HEK293 (cell line): Measurements from ENCODE around the gene NINJ2.

Source experiments
- CTCF ChIP-seq: fragments of 450-650 bp; formaldehyde crosslinking; IDR thresholded peaks from 2 replicates; pipeline ENCODE4 v1.5.1; 2016; ENCODE audit warnings: missing biosample characterization, missing genetic modification characterization
- REST ChIP-seq: fragments of 450-650 bp; formaldehyde crosslinking; IDR thresholded peaks from 2 replicates; pipeline ENCODE4 v1.5.1; 2016; ENCODE audit warnings: missing biosample characterization, missing genetic modification characterization
- SALL2 ChIP-seq: fragments of 450-650 bp; formaldehyde crosslinking; IDR thresholded peaks from 2 replicates; pipeline ENCODE4 v1.5.0; 2017; ENCODE audit warnings: missing biosample characterization, mild to moderate bottlenecking, missing genetic modification characterization, borderline replicate concordance
- YY2 ChIP-seq: fragments of 450-650 bp; formaldehyde crosslinking; IDR thresholded peaks from 2 replicates; pipeline ENCODE4 v1.5.1; 2016; ENCODE audit warnings: missing biosample characterization, missing genetic modification characterization
- ZBTB49 ChIP-seq: fragments of 450-650 bp; formaldehyde crosslinking; IDR thresholded peaks from 2 replicates; pipeline ENCODE4 v1.5.1; 2016; ENCODE audit warnings: missing biosample characterization, missing genetic modification characterization, low read depth
- ZNF112 ChIP-seq: fragments of 450-650 bp; formaldehyde crosslinking; IDR thresholded peaks from 2 replicates; pipeline ENCODE4 v1.5.0; 2017; ENCODE audit warnings: missing biosample characterization, missing genetic modification characterization
- ZNF324 ChIP-seq: fragments of 450-650 bp; formaldehyde crosslinking; IDR thresholded peaks from 2 replicates; pipeline ENCODE4 v1.5.1; 2016; ENCODE audit warnings: missing biosample characterization, missing genetic modification characterization
- ZNF704 ChIP-seq: fragments of 450-650 bp; formaldehyde crosslinking; IDR thresholded peaks from 2 replicates; pipeline ENCODE4 v1.5.1; 2016; ENCODE audit warnings: missing biosample characterization, missing genetic modification characterization
- TF ChIP-seq, protein P1 (sequence below): fragments of 450-650 bp; formaldehyde crosslinking; conservative IDR thresholded peaks from 2 replicates; pipeline ENCODE4 v1.5.1; 2016; ENCODE audit warnings: low read depth, missing biosample characterization, missing genetic modification characterization
- TF ChIP-seq, protein P2 (sequence below): fragments of 450-650 bp; formaldehyde crosslinking; IDR thresholded peaks from 2 replicates; pipeline ENCODE4 v1.5.1; 2016; ENCODE audit warnings: missing biosample characterization, missing genetic modification characterization

DNA sequence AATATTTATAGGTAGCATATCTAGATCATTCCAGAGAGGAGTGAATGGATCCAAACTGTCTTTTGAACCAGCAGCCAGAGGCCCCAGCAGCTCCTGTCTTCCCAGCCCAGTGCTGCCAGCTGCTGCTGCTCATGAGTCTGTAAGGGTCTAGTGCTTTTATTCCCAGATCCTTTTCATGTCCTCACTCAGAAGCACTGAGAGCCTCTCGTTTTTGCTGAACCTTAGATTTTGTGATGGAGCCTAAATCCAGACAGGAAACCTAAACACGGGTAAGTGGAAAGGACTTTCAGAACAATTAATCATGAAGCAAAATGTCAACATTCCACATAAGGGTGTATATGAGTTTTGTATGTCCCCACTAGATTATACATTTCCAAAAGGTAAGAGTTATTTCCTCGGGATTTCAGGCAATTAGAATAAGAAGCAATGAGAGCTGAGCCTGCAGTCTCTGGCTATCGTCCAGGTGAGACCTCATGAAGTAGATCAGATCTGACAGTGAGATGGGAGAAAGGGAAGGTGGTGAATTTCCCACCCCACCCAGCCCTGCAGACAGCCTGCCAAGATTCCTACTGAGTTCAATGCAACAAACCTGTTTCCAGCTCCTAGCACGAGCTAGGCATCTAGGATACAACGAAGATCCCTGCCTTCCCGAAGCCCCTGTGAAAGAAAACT is 84.4 kb downstream of the NINJ2 start:
- TF ChIP-seq ZBTB49 (tag by site-specific recombination), result no peak
- no peak for TF ChIP-seq CTCF (tag by site-specific recombination)
- TF ChIP-seq ZNF704 (tag by site-specific recombination), result no peak
- no peak for TF ChIP-seq YY2 (tag by site-specific recombination)
- TF ChIP-seq, protein P1, sequence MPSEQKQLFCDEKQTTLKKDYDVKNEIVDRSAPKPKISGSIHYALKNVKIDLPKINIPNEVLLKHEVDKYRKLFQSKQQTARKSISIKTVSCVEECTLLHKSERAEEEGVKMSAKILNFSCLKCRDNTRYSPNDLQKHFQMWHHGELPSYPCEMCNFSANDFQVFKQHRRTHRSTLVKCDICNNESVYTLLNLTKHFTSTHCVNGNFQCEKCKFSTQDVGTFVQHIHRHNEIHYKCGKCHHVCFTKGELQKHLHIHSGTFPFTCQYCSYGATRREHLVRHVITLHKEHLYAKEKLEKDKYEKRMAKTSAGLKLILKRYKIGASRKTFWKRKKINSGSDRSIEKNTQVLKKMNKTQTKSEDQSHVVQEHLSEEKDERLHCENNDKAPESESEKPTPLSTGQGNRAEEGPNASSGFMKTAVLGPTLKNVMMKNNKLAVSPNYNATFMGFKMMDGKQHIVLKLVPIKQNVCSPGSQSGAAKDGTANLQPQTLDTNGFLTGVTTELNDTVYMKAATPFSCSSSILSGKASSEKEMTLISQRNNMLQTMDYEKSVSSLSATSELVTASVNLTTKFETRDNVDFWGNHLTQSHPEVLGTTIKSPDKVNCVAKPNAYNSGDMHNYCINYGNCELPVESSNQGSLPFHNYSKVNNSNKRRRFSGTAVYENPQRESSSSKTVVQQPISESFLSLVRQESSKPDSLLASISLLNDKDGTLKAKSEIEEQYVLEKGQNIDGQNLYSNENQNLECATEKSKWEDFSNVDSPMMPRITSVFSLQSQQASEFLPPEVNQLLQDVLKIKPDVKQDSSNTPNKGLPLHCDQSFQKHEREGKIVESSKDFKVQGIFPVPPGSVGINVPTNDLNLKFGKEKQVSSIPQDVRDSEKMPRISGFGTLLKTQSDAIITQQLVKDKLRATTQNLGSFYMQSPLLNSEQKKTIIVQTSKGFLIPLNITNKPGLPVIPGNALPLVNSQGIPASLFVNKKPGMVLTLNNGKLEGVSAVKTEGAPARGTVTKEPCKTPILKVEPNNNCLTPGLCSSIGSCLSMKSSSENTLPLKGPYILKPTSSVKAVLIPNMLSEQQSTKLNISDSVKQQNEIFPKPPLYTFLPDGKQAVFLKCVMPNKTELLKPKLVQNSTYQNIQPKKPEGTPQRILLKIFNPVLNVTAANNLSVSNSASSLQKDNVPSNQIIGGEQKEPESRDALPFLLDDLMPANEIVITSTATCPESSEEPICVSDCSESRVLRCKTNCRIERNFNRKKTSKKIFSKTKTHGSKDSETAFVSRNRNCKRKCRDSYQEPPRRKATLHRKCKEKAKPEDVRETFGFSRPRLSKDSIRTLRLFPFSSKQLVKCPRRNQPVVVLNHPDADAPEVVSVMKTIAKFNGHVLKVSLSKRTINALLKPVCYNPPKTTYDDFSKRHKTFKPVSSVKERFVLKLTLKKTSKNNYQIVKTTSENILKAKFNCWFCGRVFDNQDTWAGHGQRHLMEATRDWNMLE (tag by site-specific recombination), result no peak
- TF ChIP-seq ZNF112 (tag by site-specific recombination), result no peak
- no peak for TF ChIP-seq SALL2
- TF ChIP-seq REST, result no peak
- no peak for TF ChIP-seq ZNF324 (tag by site-specific recombination)
- TF ChIP-seq, protein P2, sequence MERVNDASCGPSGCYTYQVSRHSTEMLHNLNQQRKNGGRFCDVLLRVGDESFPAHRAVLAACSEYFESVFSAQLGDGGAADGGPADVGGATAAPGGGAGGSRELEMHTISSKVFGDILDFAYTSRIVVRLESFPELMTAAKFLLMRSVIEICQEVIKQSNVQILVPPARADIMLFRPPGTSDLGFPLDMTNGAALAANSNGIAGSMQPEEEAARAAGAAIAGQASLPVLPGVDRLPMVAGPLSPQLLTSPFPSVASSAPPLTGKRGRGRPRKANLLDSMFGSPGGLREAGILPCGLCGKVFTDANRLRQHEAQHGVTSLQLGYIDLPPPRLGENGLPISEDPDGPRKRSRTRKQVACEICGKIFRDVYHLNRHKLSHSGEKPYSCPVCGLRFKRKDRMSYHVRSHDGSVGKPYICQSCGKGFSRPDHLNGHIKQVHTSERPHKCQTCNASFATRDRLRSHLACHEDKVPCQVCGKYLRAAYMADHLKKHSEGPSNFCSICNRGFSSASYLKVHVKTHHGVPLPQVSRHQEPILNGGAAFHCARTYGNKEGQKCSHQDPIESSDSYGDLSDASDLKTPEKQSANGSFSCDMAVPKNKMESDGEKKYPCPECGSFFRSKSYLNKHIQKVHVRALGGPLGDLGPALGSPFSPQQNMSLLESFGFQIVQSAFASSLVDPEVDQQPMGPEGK (tag by site-specific recombination), result no peak
